ENCODE results near the gene HAAO.

Gene HAAO

DNA sequence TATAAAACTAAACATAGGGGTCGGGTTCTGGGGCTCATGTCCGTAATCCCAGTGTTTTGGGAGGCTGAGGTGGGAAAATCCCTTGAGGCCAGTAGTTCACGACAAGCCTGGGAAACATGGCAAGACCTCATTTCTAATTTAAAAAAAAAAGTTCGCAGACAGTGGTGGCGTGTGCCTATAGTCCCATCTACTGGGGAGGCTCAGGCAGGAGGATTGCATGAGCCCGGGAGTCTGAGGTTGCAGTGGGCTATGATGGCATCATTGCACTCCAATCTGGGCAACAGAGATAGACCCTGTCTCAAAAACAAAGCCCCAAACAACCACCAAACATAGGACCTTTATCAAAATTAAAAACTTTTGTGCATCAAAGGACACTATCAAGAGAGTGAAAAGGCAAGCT is 9.8 kb upstream of the HAAO start:
- H3K36me3 ChIP-seq (replicated peaks; ENCODE audit: insufficient read depth, low read length) = no peaks in the 10 kb centered on the region
- no peak overlapping the region for H3K4me3 ChIP-seq (ENCODE audit: low read length)

GRCh38 chr2:42801381-42801780 is 9.0 kb upstream of the HAAO start:
- Histone ChIP-seq H3K27me3 (replicated peaks; ENCODE audit: insufficient read depth, low read length) (no peaks in the 10 kb centered on the region), H3K4me3 (ENCODE audit: low read length) (no peak overlapping the region), H3K9me3 (replicated peaks; ENCODE audit: insufficient read depth, low read length) (no peaks in the 10 kb centered on the region), H2AFZ (ENCODE audit: low read length) (no peak overlapping the region), H3K27ac (ENCODE audit: low read length) (no peak overlapping the region), H3F3A (ENCODE audit: insufficient read depth, low read length) (no peaks in the 10 kb centered on the region), H3K79me2 (ENCODE audit: low read length) (no peaks in the 10 kb centered on the region), H3K36me3 (replicated peaks; ENCODE audit: insufficient read depth, low read length) (no peaks in the 10 kb centered on the region), H3K4me1 (ENCODE audit: low read length) (no peaks in the 10 kb centered on the region), H4K20me1 (ENCODE audit: insufficient read depth, low read length) (no peaks in the 10 kb centered on the region), H3K9me2 (replicated peaks; ENCODE audit: insufficient read depth, low read length) (no peaks in the 10 kb centered on the region), H3K4me2 (ENCODE audit: low read depth, low read length) (no peak overlapping the region), H3K9ac (ENCODE audit: low read length) (no peak overlapping the region)
- no peak for TF ChIP-seq EZH2 (optimal IDR thresholded peaks at IDR 0.05; ENCODE audit: low read depth, low read length)
- TF ChIP-seq, protein P1, sequence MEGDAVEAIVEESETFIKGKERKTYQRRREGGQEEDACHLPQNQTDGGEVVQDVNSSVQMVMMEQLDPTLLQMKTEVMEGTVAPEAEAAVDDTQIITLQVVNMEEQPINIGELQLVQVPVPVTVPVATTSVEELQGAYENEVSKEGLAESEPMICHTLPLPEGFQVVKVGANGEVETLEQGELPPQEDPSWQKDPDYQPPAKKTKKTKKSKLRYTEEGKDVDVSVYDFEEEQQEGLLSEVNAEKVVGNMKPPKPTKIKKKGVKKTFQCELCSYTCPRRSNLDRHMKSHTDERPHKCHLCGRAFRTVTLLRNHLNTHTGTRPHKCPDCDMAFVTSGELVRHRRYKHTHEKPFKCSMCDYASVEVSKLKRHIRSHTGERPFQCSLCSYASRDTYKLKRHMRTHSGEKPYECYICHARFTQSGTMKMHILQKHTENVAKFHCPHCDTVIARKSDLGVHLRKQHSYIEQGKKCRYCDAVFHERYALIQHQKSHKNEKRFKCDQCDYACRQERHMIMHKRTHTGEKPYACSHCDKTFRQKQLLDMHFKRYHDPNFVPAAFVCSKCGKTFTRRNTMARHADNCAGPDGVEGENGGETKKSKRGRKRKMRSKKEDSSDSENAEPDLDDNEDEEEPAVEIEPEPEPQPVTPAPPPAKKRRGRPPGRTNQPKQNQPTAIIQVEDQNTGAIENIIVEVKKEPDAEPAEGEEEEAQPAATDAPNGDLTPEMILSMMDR (IDR thresholded peaks at IDR 0.05; ENCODE audit: low read length) = no peak
- no peak for TF ChIP-seq EZH2phosphoT487 (IDR thresholded peaks at IDR 0.05; ENCODE audit: low read length)
- no peak for DNase-seq

More for the DNA sequence above, 9.8 kb upstream of the HAAO start:
- TF ChIP-seq EZH2phosphoT487 (IDR thresholded peaks at IDR 0.05; ENCODE audit: low read length) (no peak), EZH2 (optimal IDR thresholded peaks at IDR 0.05; ENCODE audit: low read depth, low read length) (no peak)
- TF ChIP-seq, protein P1 (IDR thresholded peaks at IDR 0.05; ENCODE audit: low read length) = no peak
- H3K79me2 ChIP-seq (ENCODE audit: low read length) = no peaks in the 10 kb centered on the region
- no peaks in the 10 kb centered on the region for H3K4me1 ChIP-seq (ENCODE audit: low read length)
- no peaks in the 10 kb centered on the region for H3K9me3 ChIP-seq (replicated peaks; ENCODE audit: insufficient read depth, low read length)
- H3K27ac ChIP-seq (ENCODE audit: low read length) = no peak overlapping the region
- no peaks in the 10 kb centered on the region for H3K9me2 ChIP-seq (replicated peaks; ENCODE audit: insufficient read depth, low read length)
- no peak for DNase-seq
- no peaks in the 10 kb centered on the region for H4K20me1 ChIP-seq (ENCODE audit: insufficient read depth, low read length)
- no peak overlapping the region for H2AFZ ChIP-seq (ENCODE audit: low read length)
- no peaks in the 10 kb centered on the region for H3F3A ChIP-seq (ENCODE audit: insufficient read depth, low read length)
- no peak overlapping the region for H3K9ac ChIP-seq (ENCODE audit: low read length)
- H3K27me3 ChIP-seq (replicated peaks; ENCODE audit: insufficient read depth, low read length) = no peaks in the 10 kb centered on the region
- H3K4me2 ChIP-seq (ENCODE audit: low read depth, low read length) = no peak overlapping the region

DNA sequence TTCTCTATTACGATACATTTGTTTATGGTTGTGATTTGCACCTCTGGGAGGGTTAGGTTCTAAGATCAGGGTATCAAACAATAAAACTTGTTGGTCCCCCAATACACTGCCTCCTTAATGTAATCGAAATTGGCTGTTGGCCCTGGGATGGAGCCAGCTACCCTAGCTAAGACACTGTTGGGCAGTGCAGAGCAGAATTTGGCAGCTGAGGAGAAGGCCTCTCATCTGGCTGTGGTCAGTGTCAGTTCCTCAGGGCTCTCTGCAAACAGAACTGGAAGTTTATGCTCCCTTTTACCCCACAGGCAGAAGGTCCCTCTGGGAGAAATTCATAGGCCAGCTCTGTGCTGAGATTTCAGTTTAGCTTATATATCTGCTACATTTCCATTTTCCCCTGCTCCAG is 8.6 kb upstream of the HAAO start:
- Histone ChIP-seq H3K27me3 (replicated peaks; ENCODE audit: insufficient read depth, low read length) (no peaks in the 10 kb centered on the region), H3K36me3 (replicated peaks; ENCODE audit: insufficient read depth, low read length) (no peaks in the 10 kb centered on the region)

More for the DNA sequence above, 8.6 kb upstream of the HAAO start:
- no peak overlapping the region for H3K4me3 ChIP-seq (ENCODE audit: low read length)
- H4K20me1 ChIP-seq (ENCODE audit: insufficient read depth, low read length) = no peaks in the 10 kb centered on the region
- H3F3A ChIP-seq (ENCODE audit: insufficient read depth, low read length) = no peaks in the 10 kb centered on the region
- H3K27ac ChIP-seq (ENCODE audit: low read length) = no peak overlapping the region
- DNase-seq = no peak
- no peak for TF ChIP-seq EZH2phosphoT487 (IDR thresholded peaks at IDR 0.05; ENCODE audit: low read length)
- no peak for TF ChIP-seq EZH2 (optimal IDR thresholded peaks at IDR 0.05; ENCODE audit: low read depth, low read length)
- TF ChIP-seq, protein P1 (IDR thresholded peaks at IDR 0.05; ENCODE audit: low read length) = no peak
- H3K4me1 ChIP-seq (ENCODE audit: low read length) = no peaks in the 10 kb centered on the region
- H3K4me2 ChIP-seq (ENCODE audit: low read depth, low read length) = no peak overlapping the region
- no peaks in the 10 kb centered on the region for H3K9me2 ChIP-seq (replicated peaks; ENCODE audit: insufficient read depth, low read length)
- H2AFZ ChIP-seq (ENCODE audit: low read length) = no peak overlapping the region
- H3K79me2 ChIP-seq (ENCODE audit: low read length) = no peaks in the 10 kb centered on the region
- no peak overlapping the region for H3K9ac ChIP-seq (ENCODE audit: low read length)
- no peaks in the 10 kb centered on the region for H3K9me3 ChIP-seq (replicated peaks; ENCODE audit: insufficient read depth, low read length)

Measured in MM.1S (cell line).